Smooth muscle cell (in vitro differentiated cells): Measurements from ENCODE around the gene ACBD6. TPM values are rescaled to one million over a fixed set of nuclear protein-coding genes. Genes with fewer than 3 reads are reported as not detected.

Experiments used
- DNase-seq: peaks from one replicate; lab custom pipeline; 2025; ENCODE audit not compliant: unreplicated experiment; lab: John Stamatoyannopoulos, UW
- H2AFZ ChIP-seq: fragments of 200-600 bp; sonication (generic); 2 replicates; pipeline ENCODE4 v1.6.0; 2016; ENCODE audit warnings: antibody characterized with exemption, low read depth, mild to moderate bottlenecking
- H3F3A ChIP-seq: fragments of 200-600 bp; sonication (generic); 2 replicates; pipeline ENCODE4 v1.6.0; 2017; ENCODE audit warnings: antibody characterized with exemption, low read depth
- H3K27ac ChIP-seq: fragments of 200-600 bp; sonication (generic); 2 replicates; pipeline ENCODE4 v1.5.1; 2016; ENCODE audit warnings: low read depth, mild to moderate bottlenecking
- H3K27me3 ChIP-seq: fragments of 200-600 bp; sonication (generic); 2 replicates; pipeline ENCODE4 v1.6.1; 2016; ENCODE audit warnings: low read depth, mild to moderate bottlenecking
- H3K36me3 ChIP-seq: fragments of 200-600 bp; sonication (generic); 2 replicates; pipeline ENCODE4 v1.5.1; 2016; ENCODE audit warnings: low read depth
- H3K4me1 ChIP-seq: fragments of 200-600 bp; sonication (generic); 2 replicates; pipeline ENCODE4 v1.5.1; 2016; ENCODE audit warnings: low read depth
- H3K4me2 ChIP-seq: fragments of 200-600 bp; sonication (generic); 2 replicates; pipeline ENCODE4 v1.6.0; 2016; ENCODE audit warnings: mild to moderate bottlenecking
- H3K4me3 ChIP-seq: fragments of 200-600 bp; sonication (generic); 2 replicates; pipeline ENCODE4 v1.5.1; 2016; ENCODE audit warnings: mild to moderate bottlenecking
- H3K79me2 ChIP-seq: fragments of 200-600 bp; sonication (generic); 2 replicates; pipeline ENCODE4 v1.6.0; 2016; ENCODE audit warnings: low read depth, mild to moderate bottlenecking
- H3K9ac ChIP-seq: fragments of 200-600 bp; sonication (generic); 2 replicates; pipeline ENCODE4 v1.6.0; 2016; ENCODE audit warnings: low read depth
- H3K9me3 ChIP-seq: fragments of 200-600 bp; sonication (generic); replicated peaks from 2 replicates; pipeline ENCODE4 v1.5.1; 2016; ENCODE audit warnings: low read depth
- H4K20me1 ChIP-seq: fragments of 200-600 bp; sonication (generic); 2 replicates; pipeline ENCODE4 v1.6.0; 2016; ENCODE audit warnings: low read depth
- WGBS: methylation state at CpG from one replicate; pipeline ENCODE4 v1.1.7; 2016; ENCODE audit warnings: low lambda C conversion rate; 5-methylcytosine and 5-hydroxymethylcytosine counted together
- polyA plus RNA-seq: library from polyadenylated mRNA; unstranded; fragments of >200 nt; fragmentation: Nextera tagmentation; extraction: Ambion mirVana; gene quantifications from 2 replicates; pipeline ENCODE4 v1.2.1, GENCODE V29; 2016
- total RNA-seq: library from RNA; depleted of rRNA; stranded (reverse); fragments of >200 nt; gene quantifications from 2 replicates; pipeline ENCODE4 v1.2.3, GENCODE V29; 2014
- TF ChIP-seq, protein P1 (sequence below): fragments of 200-600 bp; sonication (generic); IDR thresholded peaks from 2 replicates; pipeline ENCODE4 v1.5.1; 2017; ENCODE audit warnings: borderline replicate concordance, mild to moderate bottlenecking, antibody characterized with exemption; ENCODE audit not compliant: insufficient read depth, poor library complexity, severe bottlenecking

Gene ACBD6
- total and polyA plus RNA-seq, 2 experiments from 2014 or later = 44.1 to 48.7 TPM

- no peak overlapping the region for H3K9ac ChIP-seq
- no peak overlapping the region for H2AFZ ChIP-seq
- TF ChIP-seq, protein P1, sequence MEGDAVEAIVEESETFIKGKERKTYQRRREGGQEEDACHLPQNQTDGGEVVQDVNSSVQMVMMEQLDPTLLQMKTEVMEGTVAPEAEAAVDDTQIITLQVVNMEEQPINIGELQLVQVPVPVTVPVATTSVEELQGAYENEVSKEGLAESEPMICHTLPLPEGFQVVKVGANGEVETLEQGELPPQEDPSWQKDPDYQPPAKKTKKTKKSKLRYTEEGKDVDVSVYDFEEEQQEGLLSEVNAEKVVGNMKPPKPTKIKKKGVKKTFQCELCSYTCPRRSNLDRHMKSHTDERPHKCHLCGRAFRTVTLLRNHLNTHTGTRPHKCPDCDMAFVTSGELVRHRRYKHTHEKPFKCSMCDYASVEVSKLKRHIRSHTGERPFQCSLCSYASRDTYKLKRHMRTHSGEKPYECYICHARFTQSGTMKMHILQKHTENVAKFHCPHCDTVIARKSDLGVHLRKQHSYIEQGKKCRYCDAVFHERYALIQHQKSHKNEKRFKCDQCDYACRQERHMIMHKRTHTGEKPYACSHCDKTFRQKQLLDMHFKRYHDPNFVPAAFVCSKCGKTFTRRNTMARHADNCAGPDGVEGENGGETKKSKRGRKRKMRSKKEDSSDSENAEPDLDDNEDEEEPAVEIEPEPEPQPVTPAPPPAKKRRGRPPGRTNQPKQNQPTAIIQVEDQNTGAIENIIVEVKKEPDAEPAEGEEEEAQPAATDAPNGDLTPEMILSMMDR = no peak
- H3K4me3 ChIP-seq = no peak overlapping the region
- 66% methylated on average over 11 of the region's 11 CpGs for WGBS
- H3K27me3 ChIP-seq = no peaks in the 10 kb centered on the region
- H3F3A ChIP-seq = no peaks in the 10 kb centered on the region
- no peak for DNase-seq
- H3K36me3 ChIP-seq = no peaks in the 10 kb centered on the region
- H4K20me1 ChIP-seq = no peaks in the 10 kb centered on the region
- no peaks in the 10 kb centered on the region for H3K79me2 ChIP-seq
- H3K4me2 ChIP-seq = no peak overlapping the region
- H3K27ac ChIP-seq = no peak overlapping the region
- no peaks in the 10 kb centered on the region for H3K4me1 ChIP-seq
- no peaks in the 10 kb centered on the region for H3K9me3 ChIP-seq
Observed at GRCh38 chr1:180248731-180249681, 253.4 kb downstream of the ACBD6 start.

DNA sequence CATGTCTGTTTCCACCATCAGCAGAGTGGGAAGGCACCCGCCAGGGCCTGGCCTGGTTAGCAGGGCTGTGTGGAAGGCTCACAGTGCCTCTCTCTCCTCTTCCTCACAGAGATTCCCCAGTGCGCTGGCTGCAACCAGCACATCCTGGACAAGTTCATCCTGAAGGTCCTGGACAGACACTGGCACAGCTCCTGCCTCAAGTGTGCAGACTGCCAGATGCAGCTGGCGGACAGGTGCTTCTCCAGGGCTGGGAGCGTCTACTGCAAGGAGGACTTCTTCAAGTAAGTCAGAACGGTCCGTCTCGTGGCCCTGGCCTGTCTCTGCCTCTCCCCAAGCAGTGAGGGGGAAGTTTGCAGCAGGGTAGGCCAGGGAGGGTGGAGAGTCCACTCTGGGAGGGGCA, 254.2 kb downstream of the ACBD6 start:
- Histone ChIP-seq H3K9ac (no peak overlapping the region), H4K20me1 (no peaks in the 10 kb centered on the region), H3K27ac (no peak overlapping the region), H3K4me2 (no peak overlapping the region), H2AFZ (no peak overlapping the region), H3K4me3 (no peak overlapping the region), H3K9me3 (no peaks in the 10 kb centered on the region), H3K4me1 (no peaks in the 10 kb centered on the region), H3F3A (no peaks in the 10 kb centered on the region), H3K36me3 (no peaks in the 10 kb centered on the region), H3K27me3 (peaks cover 4% of the 10 kb centered on the region), H3K79me2 (no peaks in the 10 kb centered on the region)
- 95% methylated on average over 7 of the region's 7 CpGs for WGBS
- DNase-seq = no peak
- TF ChIP-seq, protein P1 = no peak

DNA sequence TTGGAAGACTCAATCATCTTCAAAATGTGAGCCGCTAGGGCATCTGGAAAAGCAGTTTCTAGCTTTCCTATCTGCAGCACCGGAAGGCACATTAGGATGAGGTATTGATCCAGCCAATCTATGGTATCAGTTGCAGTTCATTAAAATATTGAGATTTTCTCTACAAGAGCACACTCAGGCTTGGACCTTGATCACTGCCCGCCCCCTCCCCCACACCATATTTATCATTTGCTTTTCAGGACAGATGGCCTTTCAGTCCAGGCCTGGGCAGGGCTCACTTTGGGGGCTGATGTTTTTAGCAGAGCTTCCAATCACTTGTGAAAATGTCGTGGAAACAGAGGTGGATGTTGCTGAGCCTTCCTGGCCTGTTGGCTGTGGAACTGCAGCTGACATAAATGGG, 254.8 kb downstream of the ACBD6 start:
- H3K27ac ChIP-seq = no peak overlapping the region
- H2AFZ ChIP-seq = no peak overlapping the region
- H3K4me2 ChIP-seq = no peak overlapping the region
- H3K27me3 ChIP-seq = peaks cover 10% of the 10 kb centered on the region
- H3F3A ChIP-seq = no peaks in the 10 kb centered on the region
- no peaks in the 10 kb centered on the region for H4K20me1 ChIP-seq
- 86% methylated on average over 4 of the region's 4 CpGs for WGBS
- no peak for DNase-seq
- no peaks in the 10 kb centered on the region for H3K4me1 ChIP-seq
- TF ChIP-seq, protein P1 = no peak
- H3K79me2 ChIP-seq = no peaks in the 10 kb centered on the region
- H3K4me3 ChIP-seq = no peak overlapping the region
- H3K9me3 ChIP-seq = no peaks in the 10 kb centered on the region
- H3K36me3 ChIP-seq = no peaks in the 10 kb centered on the region
- no peak overlapping the region for H3K9ac ChIP-seq
